Measurements from ENCODE around the gene RGS7. TPM values are rescaled to one million over a fixed set of nuclear protein-coding genes. Genes with fewer than 3 reads are reported as not detected.

RGS7 gene
- total RNA-seq = 0.81 TPM in 1 of 2 replicates, not detected in the other

GRCh38 chr1:241356519-241357365, at the start of gene RGS7:
Gene RGS7, minus strand, starts transcription at chr1:241357205.

Other genes starting within 250 kb of the RGS7 start
- 54.0 and 110 TPM in 2 replicates for gene FH, start 162.6 kb upstream of the RGS7 start, total RNA-seq
- gene KMO, start 175.2 kb upstream of the RGS7 start, total RNA-seq = 0.33 and 2.4 TPM in 2 replicates

Data from mesangial cell (primary cell).